ENCODE results near the gene MAGEA6.

The MAGEA6 gene

DNA sequence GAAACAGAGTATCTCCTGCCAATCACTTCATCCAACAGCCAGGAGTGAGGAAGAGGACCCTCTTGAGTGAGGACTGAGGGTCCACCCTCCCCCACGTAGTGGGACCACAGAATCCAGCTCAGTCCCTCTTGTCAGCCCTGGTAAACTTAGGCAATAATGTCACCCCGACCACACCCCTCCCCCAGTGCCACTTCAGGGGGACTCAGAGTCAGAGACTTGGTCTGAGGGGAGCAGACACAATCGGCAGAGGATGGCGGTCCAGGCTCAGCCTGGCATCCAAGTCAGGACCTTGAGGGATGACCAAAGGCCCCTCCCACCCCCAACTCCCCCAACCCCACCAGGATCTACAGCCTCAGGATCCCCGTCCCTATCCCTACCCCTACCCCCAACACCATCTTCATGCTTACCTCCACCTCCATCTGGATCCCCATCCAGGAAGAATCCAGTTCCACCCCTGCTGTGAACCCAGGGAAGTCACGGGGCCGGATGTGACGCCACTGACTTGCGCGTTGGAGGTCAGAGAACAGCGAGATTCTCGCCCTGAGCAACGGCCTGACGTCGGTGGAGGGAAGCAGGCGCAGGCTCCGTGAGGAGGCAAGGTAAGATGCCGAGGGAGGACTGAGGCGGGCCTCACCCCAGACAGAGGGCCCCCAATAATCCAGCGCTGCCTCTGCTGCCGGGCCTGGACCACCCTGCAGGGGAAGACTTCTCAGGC, 36.1 kb downstream of the MAGEA6 start, which contains the start of the genes CSAG1 and MAGEA12:
TSS of gene CSAG1 (minus strand) at position 461 of the 715 bp plus-strand sequence. CDS start 1,261 bp downstream, outside the sequence.
TSS of gene MAGEA12 (plus strand) at position 497 of the 715 bp plus-strand sequence. CDS start 2,405 bp downstream, outside the sequence.
- DNase-seq = no peak

DNA sequence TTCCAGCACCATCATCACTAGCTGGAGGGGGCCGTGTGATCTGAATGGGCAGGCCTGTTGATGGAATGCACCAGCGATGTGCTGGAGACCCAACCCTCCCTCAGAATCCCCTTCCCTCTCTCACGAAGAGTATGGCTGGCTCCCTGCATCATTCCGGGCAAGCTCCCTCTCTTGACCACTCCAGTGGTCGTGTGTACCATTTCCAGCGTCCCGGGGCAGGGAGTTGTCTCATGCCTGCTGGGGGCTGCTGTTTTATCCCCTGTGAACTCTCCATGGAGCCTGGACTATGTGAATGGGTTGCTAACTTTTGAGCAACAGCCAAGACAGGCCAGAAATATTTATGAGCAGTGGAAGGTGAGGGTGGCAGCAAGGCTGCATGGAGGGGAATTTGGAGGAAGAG, 44.1 kb downstream of the MAGEA6 start:
- DNase-seq = no peak

Measured in CD4-positive, alpha-beta T cell treated with Interleukin-1 beta for 1 hour (primary cell).